ENCODE results near the gene NPY5R.

NPY5R gene

GRCh38 chr4:163343604-163344146, at the start of gene NPY5R:
NPY5R (plus strand) TSS chr4:163343892; CDS start chr4:163350274, 6,382 bp downstream.
- FAIRE-seq, result no peak

DNA sequence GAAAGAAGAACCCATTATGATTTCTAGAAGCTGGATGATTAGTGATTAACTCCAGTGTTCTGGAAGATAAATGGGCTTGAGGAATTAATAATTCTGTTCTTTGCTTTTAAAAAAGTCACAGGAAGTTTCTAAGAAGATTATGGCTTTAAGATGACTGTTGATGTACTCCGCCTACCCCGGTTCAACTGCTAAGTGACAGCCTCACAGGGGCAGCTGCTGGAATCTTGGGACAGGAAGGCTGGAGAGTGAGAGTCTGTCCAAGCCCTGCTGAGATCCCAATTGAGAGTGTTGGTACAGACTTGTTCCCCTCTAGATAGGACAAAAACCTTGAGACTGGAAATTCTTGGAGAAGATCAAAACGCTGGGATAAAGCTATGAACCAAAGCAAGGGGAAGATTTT, 48.6 kb upstream of the NPY5R start:
- no peak for FAIRE-seq

DNA sequence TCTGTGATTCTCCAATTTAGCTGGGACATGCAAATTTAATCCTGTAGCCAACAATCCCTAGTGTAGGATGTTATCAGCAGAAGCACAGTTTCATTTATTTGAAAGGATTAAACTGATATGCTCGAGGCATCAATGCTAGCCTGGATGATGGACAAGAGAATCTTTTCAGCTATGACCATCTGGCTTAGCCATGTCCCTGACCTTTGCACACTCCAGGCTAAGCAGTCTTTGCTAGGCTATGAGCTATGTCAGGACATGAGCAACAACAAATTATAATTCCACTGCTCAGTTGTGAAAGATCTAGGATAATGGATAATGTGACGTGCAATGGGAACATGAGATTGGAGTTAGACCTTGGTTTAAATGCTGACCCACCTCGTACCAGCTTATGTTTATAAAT, 43.2 kb upstream of the NPY5R start:
- no peak for FAIRE-seq

- FAIRE-seq, result no peak
Measured at GRCh38 chr4:163303069-163303468, 40.6 kb upstream of the NPY5R start.

GRCh38 chr4:163309466-163309865, 34.2 kb upstream of the NPY5R start:
- FAIRE-seq, result no peak

DNA sequence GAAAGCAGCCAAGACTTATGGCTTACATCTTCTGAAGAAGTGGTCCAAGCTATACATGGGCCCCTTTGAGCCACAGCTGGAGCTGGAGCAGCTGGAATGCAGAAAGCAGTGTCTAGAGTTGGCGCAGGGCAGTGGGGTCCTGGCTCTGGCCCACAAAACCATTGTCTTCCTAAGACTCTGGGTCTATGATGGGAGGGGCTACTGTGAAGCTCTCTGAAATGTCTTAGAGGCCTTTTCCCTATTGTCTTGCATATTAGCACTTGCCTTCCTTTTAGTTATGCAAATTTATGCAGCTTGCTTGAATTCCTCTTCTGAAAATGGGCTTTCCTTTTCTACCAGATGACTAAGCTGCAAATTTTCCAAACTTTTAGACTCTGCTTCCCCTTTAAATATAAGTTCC, 26.6 kb upstream of the NPY5R start:
- FAIRE-seq, result no peak

DNA sequence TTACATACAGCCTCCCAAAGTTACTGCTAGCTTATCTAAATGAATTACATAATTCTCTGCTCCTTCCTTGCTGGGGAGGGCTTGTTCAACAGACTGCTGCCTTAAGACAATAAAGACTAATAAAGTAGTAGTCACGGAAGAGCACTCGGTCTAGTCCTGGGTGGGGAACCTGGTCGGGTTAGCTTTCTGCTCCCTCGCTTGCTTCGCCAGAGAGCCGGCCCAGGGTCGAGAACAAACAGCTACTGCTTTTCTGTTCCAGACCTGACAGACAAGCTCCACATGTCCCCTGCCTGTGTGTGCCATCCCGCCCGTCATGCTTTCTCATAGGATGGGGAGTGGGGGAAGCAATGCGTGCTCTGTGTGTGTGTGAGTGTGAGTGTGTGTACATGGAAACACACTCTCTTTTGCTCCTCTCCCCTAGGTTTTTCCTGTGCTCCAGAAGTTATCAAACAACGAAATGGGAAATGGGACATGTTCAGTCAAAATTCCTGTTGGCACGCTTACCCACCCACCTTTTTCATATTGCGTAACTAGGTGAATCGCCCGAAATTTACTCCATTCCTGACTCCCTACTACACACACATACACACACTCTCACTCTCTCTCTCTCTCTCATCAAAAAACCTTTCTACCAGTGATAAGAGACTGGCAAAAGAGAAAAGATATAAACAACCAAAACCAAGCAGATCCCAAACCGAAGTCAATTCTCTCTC, 12.6 kb upstream of the NPY5R start:
- FAIRE-seq, result no peak

DNA sequence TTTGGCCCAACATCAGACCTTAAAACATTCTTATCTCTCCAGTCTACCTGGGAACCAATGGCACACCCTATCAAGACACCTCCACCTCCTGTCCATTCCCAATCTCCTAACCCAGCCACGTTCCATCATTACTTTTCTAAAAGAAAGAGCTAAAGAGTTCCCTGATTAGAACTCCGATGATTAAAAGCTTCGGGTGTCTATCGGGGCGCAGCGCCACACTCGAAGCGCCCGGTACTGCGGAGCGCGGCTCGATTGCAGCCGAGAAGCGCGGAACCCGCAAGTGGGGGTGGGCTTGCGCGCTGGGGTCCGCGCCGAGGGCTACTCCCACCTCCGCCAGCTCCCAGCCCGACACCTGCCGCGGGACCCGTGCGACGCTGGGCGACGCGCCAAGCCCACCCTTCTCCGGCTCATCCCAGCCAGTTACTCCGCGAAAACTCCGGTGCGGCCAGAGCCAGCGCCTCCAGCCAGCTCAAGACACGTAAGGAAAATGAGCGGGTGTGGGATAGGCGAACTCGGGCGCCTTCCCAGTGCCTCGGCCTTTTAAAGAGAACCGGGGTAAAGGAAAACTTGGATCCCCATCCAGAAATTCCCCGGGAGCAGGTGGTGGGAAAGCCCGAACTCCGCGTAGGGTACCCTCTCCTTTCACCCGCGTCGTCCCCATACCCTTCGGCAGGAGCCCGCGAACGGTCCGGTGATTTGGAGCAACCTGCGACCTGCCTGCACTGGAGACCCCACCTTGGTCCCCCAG, 11.9 kb upstream of the NPY5R start:
- no peak for FAIRE-seq

DNA sequence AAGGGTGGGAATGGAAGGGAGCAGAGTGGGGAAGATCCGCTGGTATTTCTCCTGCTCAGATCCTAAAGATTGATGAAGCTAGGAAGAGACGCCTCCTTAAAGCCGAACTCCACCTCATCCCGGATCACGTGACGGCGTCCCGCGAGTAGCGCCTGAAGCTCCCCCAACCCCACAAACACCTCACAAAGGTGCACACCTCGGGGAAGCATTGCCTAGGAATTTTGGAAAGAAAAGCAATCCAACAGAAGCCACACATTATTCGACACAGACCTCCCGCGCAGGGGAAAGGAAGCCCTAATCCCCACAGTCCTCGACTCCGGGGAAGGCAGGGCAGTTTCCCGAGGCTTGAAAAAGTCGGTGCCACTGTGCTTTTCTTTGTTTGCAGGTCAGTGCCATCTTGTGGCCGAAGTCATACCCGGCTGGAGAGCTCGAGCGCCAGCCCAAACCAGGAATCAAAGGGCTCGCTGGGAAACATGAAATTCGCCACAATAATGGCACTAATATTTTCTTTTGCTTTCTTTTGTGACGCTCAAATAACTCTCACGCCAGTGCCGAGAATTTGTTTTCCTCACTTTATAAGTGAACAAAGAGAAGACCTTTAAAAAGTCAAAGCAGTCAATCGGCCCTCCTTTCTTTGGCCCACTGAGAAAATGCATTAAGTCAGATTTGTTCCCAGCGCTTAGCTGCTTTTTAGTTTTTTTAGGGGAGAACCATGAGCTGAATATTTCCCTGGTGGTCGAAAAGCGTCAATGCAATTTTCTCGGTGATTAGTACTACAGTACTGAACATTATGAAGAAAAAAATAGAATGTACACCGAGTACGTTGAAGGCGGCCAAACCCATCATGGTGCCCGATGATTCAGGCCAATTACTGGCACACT, 10.9 kb upstream of the NPY5R start, which contains the start of gene NPY1R:
TSS of gene NPY1R (minus strand) at position 71 of the 881 bp plus-strand sequence. CDS start 6,042 bp downstream, outside the sequence.
- peak; percentile 57 for FAIRE-seq

DNA sequence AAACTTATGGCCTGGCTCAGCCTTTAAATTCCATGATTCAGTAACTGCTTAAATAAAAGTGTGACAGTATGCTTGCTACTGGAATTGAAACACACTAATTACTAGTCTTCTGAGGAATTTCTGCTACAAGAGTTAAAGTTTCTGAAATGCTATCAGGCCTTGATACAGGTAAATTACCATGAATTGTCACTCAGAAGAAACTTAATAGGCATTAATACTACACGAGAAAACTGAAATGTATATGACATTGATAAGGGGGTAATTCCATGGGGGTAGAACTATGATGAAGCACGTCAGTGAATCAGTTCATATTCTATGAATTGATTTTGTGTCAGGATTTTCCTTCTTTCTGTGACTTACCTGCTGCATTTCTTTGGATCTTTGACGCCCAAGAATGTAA, 8.3 kb upstream of the NPY5R start:
- FAIRE-seq, result no peak

DNA sequence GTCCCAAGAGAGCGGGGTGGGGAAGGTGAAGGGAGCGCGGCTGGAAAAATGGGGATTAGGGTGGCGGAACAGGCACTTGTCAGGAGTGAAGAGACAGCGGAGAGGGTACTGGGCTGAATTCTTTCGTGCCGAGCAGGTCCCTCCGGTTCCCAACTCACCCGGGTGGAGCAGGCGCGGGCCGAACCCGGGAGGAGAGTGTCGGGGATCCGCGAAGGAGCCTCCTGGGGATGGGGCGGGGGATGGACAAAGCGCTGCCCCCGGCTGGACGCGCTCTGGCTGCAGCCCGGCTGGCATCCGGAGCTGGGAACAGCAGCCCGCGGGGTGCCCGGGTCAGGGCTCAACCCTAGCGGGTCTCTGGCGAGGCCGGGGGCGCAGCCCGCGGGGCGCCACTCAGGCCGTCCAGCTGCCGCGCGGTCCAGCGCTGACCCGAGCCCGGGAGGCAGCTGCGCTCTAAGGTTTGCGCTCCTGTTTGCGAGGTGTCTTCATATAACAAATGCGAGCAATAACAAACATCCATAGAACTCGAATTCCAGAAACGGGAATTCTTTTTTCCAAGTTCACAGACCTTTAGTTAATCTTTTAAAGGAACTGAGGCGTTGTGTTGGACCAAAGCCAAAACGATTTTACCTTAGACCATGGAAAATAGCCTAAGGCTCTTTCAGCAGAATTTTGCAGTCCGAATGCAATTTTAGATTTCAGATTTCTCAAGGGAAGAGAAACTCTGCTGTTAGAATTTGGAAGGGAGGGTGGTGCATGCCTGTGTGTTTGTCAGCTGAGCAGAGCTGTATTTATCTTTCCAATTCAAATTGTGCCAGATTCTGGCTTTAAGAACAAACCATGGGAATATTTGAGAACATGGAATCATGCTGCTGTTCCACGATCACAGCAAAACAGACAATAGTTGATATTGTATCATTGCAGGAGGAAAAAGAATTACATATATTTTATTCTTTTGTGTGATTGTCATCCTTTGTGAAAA, 744 bp downstream of the NPY5R start:
- FAIRE-seq, result no peak

- FAIRE-seq, result no peak
Measured at GRCh38 chr4:163350672-163351071, 7.0 kb downstream of the NPY5R start.

DNA sequence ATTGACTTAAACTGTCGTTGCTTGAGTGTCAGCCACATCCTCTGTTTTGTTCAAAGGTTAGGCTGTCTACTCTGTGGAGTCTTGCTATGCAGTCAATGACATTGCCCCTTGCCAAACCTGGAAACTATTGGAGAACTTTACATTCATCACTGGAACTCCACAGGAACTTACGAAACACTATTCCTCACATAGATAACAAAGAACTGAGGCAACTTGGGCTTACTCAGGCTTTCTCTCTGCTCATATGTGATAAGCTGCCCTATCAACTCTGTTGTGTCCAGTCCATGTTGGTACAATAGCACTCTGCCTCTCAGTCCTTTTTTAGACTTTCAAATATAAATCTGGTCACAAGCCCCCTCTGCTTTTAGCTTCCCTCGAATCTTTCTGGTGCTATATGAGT, 9.4 kb downstream of the NPY5R start:
- no peak for FAIRE-seq

- FAIRE-seq, result no peak
Measured at GRCh38 chr4:163356104-163356503, 12.4 kb downstream of the NPY5R start.

DNA sequence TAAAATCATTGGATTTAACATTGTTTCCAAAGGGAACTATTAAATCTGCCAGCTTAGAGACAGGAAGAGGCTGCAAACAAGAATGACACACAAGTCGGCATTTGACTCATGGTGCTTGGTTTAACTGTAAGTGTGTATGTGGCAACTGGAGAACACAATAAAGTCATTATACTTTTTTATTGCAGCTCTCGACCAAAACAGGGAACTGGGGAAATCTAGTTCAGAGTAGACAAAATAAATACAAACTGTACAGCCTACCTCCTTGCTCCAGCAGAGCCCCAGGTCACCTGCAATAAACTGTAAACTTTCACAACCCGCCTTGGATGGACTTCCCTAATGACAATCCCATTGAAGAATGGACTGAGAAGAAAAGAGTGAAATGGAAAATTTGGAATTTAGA, 24.0 kb downstream of the NPY5R start:
- no peak for FAIRE-seq

GRCh38 chr4:163372029-163372428, 28.3 kb downstream of the NPY5R start:
- no peak for FAIRE-seq

- no peak for FAIRE-seq
Measured at GRCh38 chr4:163378661-163379060, 35.0 kb downstream of the NPY5R start.

GRCh38 chr4:163380703-163381102, 37.0 kb downstream of the NPY5R start:
- FAIRE-seq, result no peak

- no peak for FAIRE-seq
Measured at GRCh38 chr4:163382178-163382869, 38.6 kb downstream of the NPY5R start.

DNA sequence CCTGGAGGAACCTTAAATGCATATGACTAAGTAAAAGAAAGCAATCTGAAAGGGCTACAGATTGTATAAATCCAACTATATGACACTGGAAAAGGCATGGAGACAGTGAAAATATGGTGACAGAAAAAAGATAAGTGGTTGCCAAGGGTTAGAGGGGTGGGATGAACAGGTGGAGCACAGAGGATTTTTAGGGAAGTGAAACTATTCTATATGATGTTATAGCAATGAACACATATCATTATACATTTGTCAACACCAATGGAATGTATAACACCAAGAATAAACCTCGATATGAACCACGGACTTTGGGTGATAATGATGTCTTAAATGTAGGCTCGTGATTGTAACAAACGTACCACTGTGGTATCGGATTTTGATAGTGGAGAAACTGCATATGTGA, 40.7 kb downstream of the NPY5R start:
- FAIRE-seq, result no peak

- no peak for FAIRE-seq
Measured at GRCh38 chr4:163384926-163385325, 41.2 kb downstream of the NPY5R start.

Data from A204.1 (cell line).